ENCODE results near the gene EML5.

DNA sequence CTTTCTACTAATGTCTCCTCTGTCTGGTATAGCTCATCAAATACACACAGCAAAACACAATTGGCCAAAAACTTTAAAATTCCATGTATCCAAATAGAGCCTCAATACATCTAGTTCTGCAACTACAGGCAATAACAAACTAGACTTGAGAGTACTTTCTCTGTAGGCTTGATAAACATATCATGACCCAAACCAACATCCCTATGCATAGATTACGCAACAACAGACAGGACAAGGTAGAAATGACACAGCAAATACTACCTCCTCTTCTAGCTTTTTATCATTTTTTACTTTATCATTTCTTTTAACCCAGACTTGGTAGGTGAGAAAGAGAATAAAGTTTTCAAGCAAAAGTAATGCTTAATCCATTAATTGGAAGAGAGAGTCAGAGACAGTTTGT lies 41.8 kb downstream of the EML5 start:
- TF ChIP-seq CTCF (conservative IDR thresholded peaks at IDR 0.05 in 1 of 2, IDR thresholded peaks at IDR 0.05 in 1 of 2; ENCODE audit: low read depth in 1 of 2, low read length in 2 of 2) (no peak), EZH2 (IDR thresholded peaks at IDR 0.05; ENCODE audit: low read length, missing control alignments) (no peak)
